Naive B cell (primary cell): Measurements from ENCODE around the gene TTLL9. TPM values are rescaled to one million over a fixed set of nuclear protein-coding genes. Genes with fewer than 3 reads are reported as not detected.
"Not testable (repeated sequence)": the region's sequence is repeated elsewhere in the genome, so short reads cannot be mapped to it uniquely, and the experiment has no call there.

Experiments used
- ATAC-seq, 2 donors: fragments of 150-1000 bp; cut with Tn5 transposase; 2 replicates each; pipeline ENCODE4 v1.10.0; 2021; ENCODE audit warnings: low read depth in 2 of 2, mild to moderate bottlenecking in 2 of 2, moderate library complexity in 2 of 2
- DNase-seq: peaks from one replicate; pipeline ENCODE4 v3.0.0; 2022
- H3K27ac Mint-ChIP-seq, 6 donors: one replicate each; pipeline ENCODE4 v1.8.0; 2020 to 2022; ENCODE audit warnings: mild to moderate bottlenecking in 6 of 6, mixed read lengths in 6 of 6, moderate library complexity in 5 of 6, inconsistent platforms in 2 of 6
- H3K27me3 Mint-ChIP-seq, 3 donors: one replicate each; pipeline ENCODE4 v1.8.0; 2021 to 2022; ENCODE audit warnings: mixed read lengths in 3 of 3, mild to moderate bottlenecking in 1 of 3
- H3K36me3 Mint-ChIP-seq, 2 donors: one replicate each; pipeline ENCODE4 v1.8.0; 2020 to 2022; ENCODE audit warnings: mixed read lengths in 2 of 2, inconsistent platforms in 1 of 2, mild to moderate bottlenecking in 1 of 2
- H3K4me1 Mint-ChIP-seq, 3 donors: one replicate each; pipeline ENCODE4 v1.8.0; 2020 to 2022; ENCODE audit warnings: mixed read lengths in 3 of 3, inconsistent platforms in 1 of 3, mild to moderate bottlenecking in 1 of 3, moderate library complexity in 1 of 3
- H3K4me3 Mint-ChIP-seq, 8 donors: one replicate each; pipeline ENCODE4 v1.8.0; 2020 to 2022; ENCODE audit warnings: mild to moderate bottlenecking in 8 of 8, mixed read lengths in 8 of 8, moderate library complexity in 8 of 8, inconsistent platforms in 2 of 8
- H3K9me3 Mint-ChIP-seq, 7 donors: one replicate each; pipeline ENCODE4 v1.8.0; 2020 to 2022; ENCODE audit warnings: mixed read lengths in 7 of 7, mild to moderate bottlenecking in 5 of 7, inconsistent platforms in 2 of 7, moderate library complexity in 1 of 7
- polyA plus RNA-seq, 6 donors: library from polyadenylated mRNA; unstranded; fragments of 300-500 nt; fragmentation: Illumina TruSeq; gene quantifications; one replicate each; pipeline ENCODE4 v1.2.3, GENCODE V29; 2021; ENCODE audit warnings: low read depth in 6 of 6

The TTLL9 gene
- polyA plus RNA-seq, 6 donors from 2014 or later, result 0.09 to 0.43 (median 0.21) TPM; not detected in 3

DNA sequence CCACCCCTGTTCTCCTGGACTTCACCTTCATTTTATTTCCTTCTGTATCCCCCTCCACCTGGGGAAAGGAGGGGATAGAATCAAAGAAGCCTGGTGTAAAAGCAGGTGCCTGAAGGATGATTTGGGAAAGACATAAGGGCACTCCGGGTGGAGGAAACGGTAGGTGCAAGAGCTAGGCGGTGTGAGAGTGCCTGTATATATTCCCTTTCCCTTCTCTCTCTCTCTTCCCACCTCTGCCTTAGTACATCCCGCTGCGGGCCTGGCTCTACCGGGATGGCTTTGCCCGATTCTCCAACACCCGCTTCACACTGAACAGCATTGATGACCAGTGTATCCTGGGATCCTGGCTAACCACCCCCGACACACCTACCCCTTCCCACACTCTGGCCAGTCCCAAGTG, 55.2 kb downstream of the TTLL9 start:
- peaks cover 8 to 53% (median 33%) of the 10 kb centered on the region in 3 donors for H3K27me3 Mint-ChIP-seq
- ATAC-seq, result no peak
- H3K36me3 Mint-ChIP-seq, result no peaks in the 10 kb centered on the region
- H3K27ac Mint-ChIP-seq, result no peak overlapping the region
- H3K4me1 Mint-ChIP-seq, result peaks cover 0 to 9% (median 9%) of the 10 kb centered on the region in 3 donors
- no peak for DNase-seq
- H3K9me3 Mint-ChIP-seq, result peaks cover 0 to 2% (median 0%) of the 10 kb centered on the region in 7 donors
- H3K4me3 Mint-ChIP-seq, result no peak overlapping the region

- H3K9me3 Mint-ChIP-seq, result peaks cover 0 to 2% (median 0%) of the 10 kb centered on the region in 7 donors
- H3K4me1 Mint-ChIP-seq, result peaks cover 0 to 9% (median 9%) of the 10 kb centered on the region in 3 donors
- DNase-seq (no peak), ATAC-seq (no peak)
- no peaks in the 10 kb centered on the region for H3K36me3 Mint-ChIP-seq
- H3K4me3 Mint-ChIP-seq, result no peak overlapping the region
- peak overlapping the region in 1 of 6 donors; percentile 11 for H3K27ac Mint-ChIP-seq
- peaks cover 8 to 58% (median 33%) of the 10 kb centered on the region in 3 donors for H3K27me3 Mint-ChIP-seq
These were observed 56.1 kb downstream of the TTLL9 start for GRCh38 chr20:31926493-31926892.

GRCh38 chr20:31927627-31928159, 57.3 kb downstream of the TTLL9 start:
- ATAC-seq, result no peak

GRCh38 chr20:31929631-31930030, 59.2 kb downstream of the TTLL9 start:
- not testable (repeated sequence) for H3K9me3 Mint-ChIP-seq, H3K4me3 Mint-ChIP-seq, ATAC-seq, H3K4me1 Mint-ChIP-seq, H3K36me3 Mint-ChIP-seq, H3K27ac Mint-ChIP-seq, DNase-seq
- peaks cover 5 to 36% (median 16%) of the 10 kb centered on the region in 3 donors for H3K27me3 Mint-ChIP-seq

More at GRCh38 chr20:31927627-31928159, 57.3 kb downstream of the TTLL9 start:
- Mint-ChIP-seq H3K4me3 (no peak overlapping the region), H3K9me3 (peaks cover 0 to 2% (median 0%) of the 10 kb centered on the region in 7 donors), H3K36me3 (no peaks in the 10 kb centered on the region), H3K27ac (peak overlapping the region in 1 of 6 donors; percentile 13), H3K4me1 (peaks cover 0 to 9% (median 9%) of the 10 kb centered on the region in 3 donors), H3K27me3 (peaks cover 8 to 53% (median 33%) of the 10 kb centered on the region in 3 donors)
- no peak for DNase-seq

GRCh38 chr20:31930779-31931178, 60.3 kb downstream of the TTLL9 start:
- peaks cover 5 to 24% (median 7%) of the 10 kb centered on the region in 3 donors for H3K27me3 Mint-ChIP-seq
- H3K9me3 Mint-ChIP-seq, result peaks cover 0 to under 1% (median 0%) of the 10 kb centered on the region in 7 donors
- H3K4me1 Mint-ChIP-seq, result no peaks in the 10 kb centered on the region
- no peak overlapping the region for H3K4me3 Mint-ChIP-seq
- ATAC-seq (no peak), DNase-seq (no peak)
- peak overlapping the region in 1 of 6 donors; percentile 78 for H3K27ac Mint-ChIP-seq
- no peaks in the 10 kb centered on the region for H3K36me3 Mint-ChIP-seq

GRCh38 chr20:31933698-31934097, 63.3 kb downstream of the TTLL9 start:
- H3K4me1 Mint-ChIP-seq, result peaks cover 0 to under 1% (median 0%) of the 10 kb centered on the region in 3 donors
- H3K36me3 Mint-ChIP-seq, result no peaks in the 10 kb centered on the region
- peaks cover 0 to 14% (median 0%) of the 10 kb centered on the region in 3 donors for H3K27me3 Mint-ChIP-seq
- DNase-seq (no peak), ATAC-seq (no peak)
- no peak overlapping the region for H3K4me3 Mint-ChIP-seq
- H3K27ac Mint-ChIP-seq, result no peak overlapping the region
- no peaks in the 10 kb centered on the region for H3K9me3 Mint-ChIP-seq

GRCh38 chr20:31934491-31934890, 64.1 kb downstream of the TTLL9 start:
- no peaks in the 10 kb centered on the region for H3K36me3 Mint-ChIP-seq
- DNase-seq, result no peak
- no peak for ATAC-seq
- H3K27me3 Mint-ChIP-seq, result peaks cover 0 to 10% (median 0%) of the 10 kb centered on the region in 3 donors
- no peak overlapping the region for H3K27ac Mint-ChIP-seq
- H3K4me1 Mint-ChIP-seq, result peaks cover 0 to 1% (median 0%) of the 10 kb centered on the region in 3 donors
- H3K4me3 Mint-ChIP-seq, result no peak overlapping the region
- no peaks in the 10 kb centered on the region for H3K9me3 Mint-ChIP-seq

- no peaks in the 10 kb centered on the region for H3K9me3 Mint-ChIP-seq
- H3K4me3 Mint-ChIP-seq, result no peak overlapping the region
- no peaks in the 10 kb centered on the region for H3K36me3 Mint-ChIP-seq
- H3K27me3 Mint-ChIP-seq, result peaks cover 0 to 10% (median 0%) of the 10 kb centered on the region in 3 donors
- H3K4me1 Mint-ChIP-seq, result peaks cover 0 to 1% (median 0%) of the 10 kb centered on the region in 3 donors
- peak overlapping the region in 1 of 6 donors; percentile 33 for H3K27ac Mint-ChIP-seq
- DNase-seq (no peak), ATAC-seq (no peak)
These were observed 64.7 kb downstream of the TTLL9 start for GRCh38 chr20:31934968-31935764.

DNA sequence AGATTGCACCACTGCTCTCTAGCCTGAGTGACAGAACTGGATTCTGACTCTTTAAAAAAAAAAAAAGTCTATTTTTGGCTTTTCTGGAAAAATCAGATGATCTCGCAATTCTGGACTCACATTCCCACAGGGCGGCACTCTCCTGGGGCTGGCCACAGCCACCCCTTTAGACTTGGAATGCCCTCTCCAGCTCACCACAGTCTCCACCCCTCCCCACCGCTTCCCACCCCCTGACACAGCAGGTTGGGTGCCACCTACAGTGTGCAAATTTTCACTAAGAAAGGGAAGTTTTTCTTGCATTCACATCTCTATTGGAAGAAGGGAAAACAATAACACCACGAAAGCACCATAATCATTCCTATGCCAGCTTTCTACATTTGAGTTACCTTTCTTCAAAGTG, 66.0 kb downstream of the TTLL9 start:
- ATAC-seq (no peak), DNase-seq (no peak)
- Mint-ChIP-seq H3K4me1 (peaks cover 0 to 1% (median 0%) of the 10 kb centered on the region in 3 donors), H3K27me3 (peaks cover 0 to under 1% (median 0%) of the 10 kb centered on the region in 3 donors), H3K27ac (no peak overlapping the region), H3K9me3 (no peaks in the 10 kb centered on the region), H3K4me3 (no peak overlapping the region), H3K36me3 (peaks cover 0 to 2% of the 10 kb centered on the region in 2 donors)

DNA sequence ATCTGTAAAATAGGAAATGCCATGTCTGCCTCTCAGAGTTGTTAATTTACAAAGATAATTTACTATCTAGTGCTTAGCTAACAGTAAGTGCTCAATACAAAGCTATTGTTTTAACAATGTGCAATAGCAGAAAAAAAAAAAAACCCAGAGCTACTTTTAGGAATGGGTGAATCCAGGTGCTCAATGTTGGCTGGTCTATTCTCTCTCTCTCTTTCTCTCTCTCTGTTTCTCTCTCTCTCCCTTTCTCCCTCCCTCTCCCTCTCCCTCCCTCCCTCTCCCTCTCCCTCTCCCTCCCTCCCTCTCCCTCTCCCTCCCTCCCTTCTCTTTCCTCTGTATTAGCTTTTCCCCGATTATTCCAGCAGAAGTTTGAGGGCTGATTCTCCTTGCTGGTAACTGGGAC, 67.4 kb downstream of the TTLL9 start:
- DNase-seq (no peak), ATAC-seq (no peak)
- no peak overlapping the region for H3K4me3 Mint-ChIP-seq
- peaks cover 0 to 8% of the 10 kb centered on the region in 2 donors for H3K36me3 Mint-ChIP-seq
- H3K27ac Mint-ChIP-seq, result no peak overlapping the region
- H3K4me1 Mint-ChIP-seq, result peaks cover 0 to 1% (median 0%) of the 10 kb centered on the region in 3 donors
- H3K9me3 Mint-ChIP-seq, result no peaks in the 10 kb centered on the region
- no peaks in the 10 kb centered on the region for H3K27me3 Mint-ChIP-seq

DNA sequence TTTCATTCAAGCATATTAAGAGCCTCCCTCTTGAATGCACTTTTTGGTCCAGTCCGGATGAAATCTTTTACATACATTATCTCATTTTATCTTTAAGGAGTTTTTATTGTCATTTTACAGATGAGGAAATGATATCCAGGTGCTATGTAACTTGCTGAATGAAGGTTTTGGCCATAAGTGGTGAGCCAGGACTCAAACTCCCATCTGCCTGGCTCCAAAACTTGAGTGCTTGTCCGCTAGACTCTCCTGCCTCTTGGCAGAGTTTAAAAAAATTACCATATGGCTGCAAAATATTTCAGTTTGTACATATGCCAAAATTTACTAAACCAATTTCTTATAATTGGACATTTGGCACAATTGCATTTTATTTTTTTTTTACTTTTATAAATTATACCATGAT, 69.2 kb downstream of the TTLL9 start:
- H3K27ac Mint-ChIP-seq, result no peak overlapping the region
- H3K4me3 Mint-ChIP-seq, result no peak overlapping the region
- no peaks in the 10 kb centered on the region for H3K9me3 Mint-ChIP-seq
- no peaks in the 10 kb centered on the region for H3K27me3 Mint-ChIP-seq
- peaks cover 0 to 8% of the 10 kb centered on the region in 2 donors for H3K36me3 Mint-ChIP-seq
- DNase-seq (no peak), ATAC-seq (no peak)
- H3K4me1 Mint-ChIP-seq, result peaks cover 0 to 1% (median 0%) of the 10 kb centered on the region in 3 donors

GRCh38 chr20:31943052-31943471, 72.6 kb downstream of the TTLL9 start:
- Mint-ChIP-seq H3K27ac (no peak overlapping the region), H3K27me3 (no peaks in the 10 kb centered on the region), H3K9me3 (no peaks in the 10 kb centered on the region), H3K4me3 (no peak overlapping the region), H3K4me1 (peaks cover 0 to 1% (median 0%) of the 10 kb centered on the region in 3 donors), H3K36me3 (peaks cover 1 to 9% of the 10 kb centered on the region in 2 donors)
- ATAC-seq (no peak), DNase-seq (no peak)

- Mint-ChIP-seq H3K4me1 (peaks cover 12 to 17% (median 16%) of the 10 kb centered on the region in 3 donors), H3K27ac (no peak overlapping the region), H3K36me3 (peaks cover 4 to 20% of the 10 kb centered on the region in 2 donors), H3K9me3 (no peaks in the 10 kb centered on the region), H3K27me3 (no peaks in the 10 kb centered on the region), H3K4me3 (no peak overlapping the region)
- DNase-seq, result no peak
- no peak for ATAC-seq
These were observed 74.9 kb downstream of the TTLL9 start for GRCh38 chr20:31945319-31945718.

GRCh38 chr20:31945785-31946184, 75.4 kb downstream of the TTLL9 start:
- H3K36me3 Mint-ChIP-seq, result peaks cover 4 to 20% of the 10 kb centered on the region in 2 donors
- H3K4me3 Mint-ChIP-seq, result peak overlapping the region in 1 of 8 donors; percentile 47
- DNase-seq (no peak), ATAC-seq (no peak)
- peaks cover 13 to 21% (median 17%) of the 10 kb centered on the region in 3 donors for H3K4me1 Mint-ChIP-seq
- no peak overlapping the region for H3K27ac Mint-ChIP-seq
- no peaks in the 10 kb centered on the region for H3K9me3 Mint-ChIP-seq
- no peaks in the 10 kb centered on the region for H3K27me3 Mint-ChIP-seq
